GM12878 (cell line): Measurements from ENCODE around the gene FHOD3. TPM values are rescaled to one million over a fixed set of nuclear protein-coding genes. Genes with fewer than 3 reads are reported as not detected.

Source experiments
- ATF2 ChIP-seq: IDR thresholded peaks from 2 replicates; pipeline ENCODE4 v1.6.1; 2012; ENCODE audit warnings: low read length, inconsistent platforms
- CREB1 ChIP-seq: IDR thresholded peaks from 2 replicates; pipeline ENCODE4 v1.6.1; 2012; ENCODE audit warnings: low read depth, mild to moderate bottlenecking, inconsistent platforms
- EP300 ChIP-seq, 2 experiments: fragments of 150-350 bp in 1 of 2; IDR thresholded peaks; 2 replicates each; pipeline ENCODE4 v1.6.1; 2011 to 2012; ENCODE audit warnings: low read depth in 2 of 2, low read length in 2 of 2, borderline replicate concordance in 1 of 2, improper control_type of control experiment in 1 of 2, inconsistent platforms in 1 of 2; ENCODE audit not compliant: control insufficient read depth in 1 of 2
- HCFC1 ChIP-seq: fragments of 150-350 bp; IDR thresholded peaks from 2 replicates; pipeline ENCODE4 v1.6.1; 2014; ENCODE audit warnings: low read length
- HDAC6 ChIP-seq: fragments of 200-600 bp; sonication (generic); IDR thresholded peaks from one replicate; pipeline ENCODE4 v1.8.0; 2017; ENCODE audit warnings: antibody characterized with exemption; ENCODE audit not compliant: unreplicated experiment
- IKZF1 ChIP-seq: fragments of 450-650 bp; conservative IDR thresholded peaks from 2 replicates; pipeline ENCODE4 v1.6.1; 2017; ENCODE audit warnings: antibody characterized with exemption, mild to moderate bottlenecking
- IRF4 ChIP-seq: IDR thresholded peaks from 2 replicates; pipeline ENCODE4 v1.6.1; 2011; ENCODE audit warnings: low read depth, low read length
- IRF5 ChIP-seq: fragments of 450-650 bp; IDR thresholded peaks from 2 replicates; pipeline ENCODE4 v1.6.1; 2017; ENCODE audit warnings: borderline replicate concordance
- MTA2 ChIP-seq: fragments of 450-650 bp; IDR thresholded peaks from 2 replicates; pipeline ENCODE4 v1.6.1; 2016; ENCODE audit warnings: low read depth, mild to moderate bottlenecking, moderate library complexity
- NR2C1 ChIP-seq: fragments of 450-650 bp; IDR thresholded peaks from 2 replicates; pipeline ENCODE4 v1.6.1; 2017; ENCODE audit warnings: antibody characterized with exemption, mild to moderate bottlenecking, moderate library complexity
- PAX8 ChIP-seq: fragments of 450-650 bp; IDR thresholded peaks from 2 replicates; pipeline ENCODE4 v1.6.1; 2017; ENCODE audit warnings: mild to moderate bottlenecking, moderate library complexity
- POLR2AphosphoS5 ChIP-seq: IDR thresholded peaks from 2 replicates; pipeline ENCODE4 v1.6.1; 2011; ENCODE audit warnings: mild to moderate bottlenecking, low read length, inconsistent platforms
- RB1 ChIP-seq: fragments of 450-650 bp; formaldehyde crosslinking; IDR thresholded peaks from 2 replicates; pipeline ENCODE4 v1.6.1; 2017; ENCODE audit warnings: mild to moderate bottlenecking, borderline replicate concordance
- SIN3A ChIP-seq: IDR thresholded peaks from 2 replicates; pipeline ENCODE4 v1.6.1; 2012; ENCODE audit warnings: low read depth, low read length, improper control_type of control experiment
- SKIL ChIP-seq: fragments of 450-650 bp; IDR thresholded peaks from 2 replicates; pipeline ENCODE4 v1.6.1; 2017; ENCODE audit warnings: mild to moderate bottlenecking, low read depth, inconsistent platforms; ENCODE audit not compliant: poor library complexity, severe bottlenecking
- SPI1 ChIP-seq: IDR thresholded peaks from 2 replicates; pipeline ENCODE4 v1.6.1; 2011; ENCODE audit warnings: low read depth, mild to moderate bottlenecking, low read length, moderate library complexity, borderline replicate concordance; ENCODE audit not compliant: insufficient read depth
- SREBF1 ChIP-seq: IDR thresholded peaks from 2 replicates; pipeline ENCODE4 v1.6.1; 2012; ENCODE audit warnings: mild to moderate bottlenecking, low read length
- USF2 ChIP-seq: IDR thresholded peaks from 2 replicates; pipeline ENCODE4 v1.6.1; 2011; ENCODE audit warnings: low read depth, low read length, improper control_type of control experiment, borderline replicate concordance
- YY1 ChIP-seq: IDR thresholded peaks from 2 replicates; pipeline ENCODE4 v1.6.1; 2011; ENCODE audit warnings: low read depth, mild to moderate bottlenecking, low read length
- ZBTB33 ChIP-seq: fragments of 450-650 bp; IDR thresholded peaks from 2 replicates; pipeline ENCODE4 v1.6.1; 2017; ENCODE audit warnings: mild to moderate bottlenecking
- ZNF207 ChIP-seq: fragments of 450-650 bp; IDR thresholded peaks from 2 replicates; pipeline ENCODE4 v1.6.1; 2014; ENCODE audit warnings: antibody characterized with exemption, mild to moderate bottlenecking, borderline replicate concordance
- ZNF217 ChIP-seq: fragments of 450-650 bp; IDR thresholded peaks from 2 replicates; pipeline ENCODE4 v1.6.1; 2017; ENCODE audit warnings: antibody characterized with exemption, mild to moderate bottlenecking
- ZNF274 ChIP-seq: IDR thresholded peaks from one replicate; pipeline ENCODE4 v1.8.0; 2011; ENCODE audit not compliant: insufficient read length, insufficient read depth
- polyA plus RNA-seq, 11 experiments: library from polyadenylated mRNA; depleted of rRNA in 4 of 11; unstranded in 6 of 11; stranded (reverse) in 5 of 11; fragments of >200 nt; fragmentation: Nextera tagmentation in 4 of 11; fragmentation: Illumina TruSeq in 1 of 11; extraction: Ambion mirVana in 4 of 11; extraction: Trizol in 1 of 11; gene quantifications; 1 replicate in 1 of 11; 2 replicates in 10 of 11; pipeline versions ENCODE4 v1.2.1 to v1.2.3, GENCODE V29; 2011 to 2016; ENCODE audit warnings: inconsistent platforms in 2 of 11, missing spikeins in 2 of 11, low read depth in 1 of 11
- total RNA-seq, 4 experiments: library from RNA; depleted of rRNA in 3 of 4; stranded (reverse); fragments of >200 nt in 3 of 4; fragmentation: Illumina TruSeq in 1 of 4; extraction: Trizol in 1 of 4; gene quantifications; 2 replicates each; pipeline versions ENCODE4 v1.2.1 to v1.2.3, GENCODE V29; 2013 to 2021

FHOD3 gene
- total and polyA plus RNA-seq, 10 of the 15 experiments (the other 5 are each of a cell fraction or from before 2014, with no cell fraction given), result 0.77 to 26.7 (median 10.4) TPM

- TF ChIP-seq ZBTB33, result no peak
- TF ChIP-seq ZNF207, result no peak
- no peak for TF ChIP-seq IRF5
- no peak for TF ChIP-seq SIN3A
- no peak for TF ChIP-seq PAX8
- no peak for TF ChIP-seq RB1
- no peak for TF ChIP-seq ZNF274
- TF ChIP-seq IKZF1, result peak; percentile 75
- no peak for TF ChIP-seq NR2C1
- TF ChIP-seq ZNF217, result no peak
- peak; percentile 56 for TF ChIP-seq SKIL
- no peak for TF ChIP-seq CREB1
- no peak for TF ChIP-seq HDAC6
- no peak for TF ChIP-seq HCFC1
- no peak for TF ChIP-seq SREBF1
- TF ChIP-seq POLR2AphosphoS5, result no peak
- no peak for TF ChIP-seq USF2
- TF ChIP-seq SPI1, result no peak
- TF ChIP-seq ATF2, result no peak
- no peak for TF ChIP-seq YY1
- TF ChIP-seq EP300 (IDR thresholded peaks at IDR 0.05; ENCODE audit: borderline replicate concordance in 1 of 2, control insufficient read depth in 1 of 2, low read depth in 2 of 2, low read length in 2 of 2), result peak; percentile 12 to 30; a peak in 2 of 4 replicates
- TF ChIP-seq MTA2, result peak; percentile 70
- TF ChIP-seq IRF4, result no peak
Observed at GRCh38 chr18:36375118-36375517, 77.6 kb downstream of the FHOD3 start (continued).
